ENCODE measurements around the gene MED13L.
"Not testable (repeated sequence)": the region's sequence is repeated elsewhere in the genome, so short reads cannot be mapped to it uniquely, and the experiment has no call there.

The MED13L gene

GRCh38 chr12:115980339-115980738, 297.2 kb downstream of the MED13L start:
- no peak for TF ChIP-seq CTCF (IDR thresholded peaks at IDR 0.05; ENCODE audit: extremely low read depth, missing control alignments)
- DNase-seq (ENCODE audit: low spot score) = no peak

GRCh38 chr12:115979851-115980250, 297.6 kb downstream of the MED13L start:
- TF ChIP-seq CTCF (IDR thresholded peaks at IDR 0.05; ENCODE audit: extremely low read depth, missing control alignments) = no peak
- no peak for DNase-seq (ENCODE audit: low spot score)

- TF ChIP-seq CTCF (IDR thresholded peaks at IDR 0.05; ENCODE audit: extremely low read depth, missing control alignments) = no peak
- no peak for DNase-seq (ENCODE audit: low spot score)
Measured at GRCh38 chr12:115979351-115979750, 298.1 kb downstream of the MED13L start.

- DNase-seq (ENCODE audit: low spot score) = not testable (repeated sequence)
Measured at GRCh38 chr12:115976829-115977228, 300.7 kb downstream of the MED13L start.

GRCh38 chr12:115975411-115975810, 302.1 kb downstream of the MED13L start:
- TF ChIP-seq CTCF (IDR thresholded peaks at IDR 0.05; ENCODE audit: extremely low read depth, missing control alignments) = no peak
- no peak for DNase-seq (ENCODE audit: low spot score)

DNA sequence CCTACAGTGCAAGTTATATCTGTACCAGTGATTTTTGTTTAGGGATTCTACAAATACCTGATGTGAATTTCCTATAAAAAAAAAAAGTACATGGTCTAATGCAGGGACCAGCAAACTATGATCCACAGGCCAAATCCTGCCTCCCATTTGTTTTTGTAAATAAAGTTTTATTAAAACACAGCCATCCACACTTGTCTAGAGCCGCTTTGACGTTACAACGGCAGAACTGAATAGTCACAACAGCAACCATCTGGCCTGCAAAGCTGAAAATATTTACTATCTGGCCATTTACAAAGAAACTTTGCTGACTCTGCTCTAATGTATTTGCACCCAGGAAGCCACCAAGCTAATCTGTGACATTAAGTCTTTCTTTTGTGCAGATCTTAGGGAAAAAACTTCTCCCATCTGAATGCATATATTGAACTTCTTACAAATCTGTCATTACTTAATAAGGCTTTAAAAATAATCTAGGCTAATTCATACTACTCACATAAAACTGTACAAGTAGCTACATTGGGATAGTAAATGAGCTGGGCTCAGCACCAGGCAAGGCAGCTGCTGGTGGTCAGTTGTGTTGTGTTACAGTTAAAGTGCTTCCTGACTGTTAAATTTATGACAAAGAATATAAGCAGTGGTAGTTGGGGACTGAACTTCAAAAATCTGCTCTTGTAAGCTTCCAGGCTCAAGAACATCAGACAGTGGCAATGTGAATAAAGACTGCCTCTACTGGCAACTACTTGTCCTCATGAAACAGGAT, 303.3 kb downstream of the MED13L start:
- no peak for DNase-seq (ENCODE audit: low spot score)
- TF ChIP-seq CTCF (IDR thresholded peaks at IDR 0.05; ENCODE audit: extremely low read depth, missing control alignments) = no peak

GRCh38 chr12:115973066-115973465, 304.4 kb downstream of the MED13L start:
- DNase-seq (ENCODE audit: low spot score) = no peak
- no peak for TF ChIP-seq CTCF (IDR thresholded peaks at IDR 0.05; ENCODE audit: extremely low read depth, missing control alignments)

DNA sequence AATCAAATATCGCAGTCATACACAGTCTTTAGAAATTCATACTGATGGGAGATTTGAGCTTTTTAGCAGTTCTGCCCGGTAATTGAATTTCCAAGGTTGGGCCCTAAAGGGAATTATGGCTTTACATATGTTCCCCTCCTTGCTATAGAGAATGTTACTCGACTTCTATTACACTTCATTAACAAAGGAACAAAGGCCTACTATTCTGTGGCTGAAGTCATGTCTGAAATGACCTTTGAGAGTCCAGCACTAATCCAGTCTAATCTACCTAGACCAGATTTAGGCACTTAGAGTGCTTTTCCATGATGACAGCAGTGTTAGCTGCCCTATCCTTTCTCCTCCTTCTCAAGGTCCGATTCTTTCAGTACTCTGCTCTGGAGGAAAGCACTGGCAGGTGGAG, 305.3 kb downstream of the MED13L start:
- DNase-seq (ENCODE audit: low spot score) = no peak
- TF ChIP-seq CTCF (IDR thresholded peaks at IDR 0.05; ENCODE audit: extremely low read depth, missing control alignments) = no peak

All from GM20000 (cell line).